Measurements from ENCODE around the gene SUMO4.

DNA sequence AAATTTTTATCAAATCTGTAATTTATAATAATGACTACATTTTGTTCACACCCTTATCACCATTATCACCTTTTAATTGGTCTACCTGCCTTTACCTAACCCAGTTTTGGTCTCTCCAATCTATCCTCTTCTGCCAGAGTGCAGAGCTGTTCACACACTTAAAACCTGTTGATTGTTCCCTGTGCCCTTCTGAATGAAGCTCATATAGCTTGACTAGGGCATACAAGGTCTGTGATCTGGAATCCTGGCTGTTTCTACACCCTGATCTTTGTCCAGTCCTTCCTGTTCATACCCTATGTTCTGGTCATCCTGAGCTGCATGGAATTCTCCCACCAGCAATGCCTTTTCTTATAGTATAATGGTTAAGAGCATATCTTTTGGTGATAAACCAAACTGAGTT lies 28.9 kb upstream of the SUMO4 start:
- TF ChIP-seq, protein P1, sequence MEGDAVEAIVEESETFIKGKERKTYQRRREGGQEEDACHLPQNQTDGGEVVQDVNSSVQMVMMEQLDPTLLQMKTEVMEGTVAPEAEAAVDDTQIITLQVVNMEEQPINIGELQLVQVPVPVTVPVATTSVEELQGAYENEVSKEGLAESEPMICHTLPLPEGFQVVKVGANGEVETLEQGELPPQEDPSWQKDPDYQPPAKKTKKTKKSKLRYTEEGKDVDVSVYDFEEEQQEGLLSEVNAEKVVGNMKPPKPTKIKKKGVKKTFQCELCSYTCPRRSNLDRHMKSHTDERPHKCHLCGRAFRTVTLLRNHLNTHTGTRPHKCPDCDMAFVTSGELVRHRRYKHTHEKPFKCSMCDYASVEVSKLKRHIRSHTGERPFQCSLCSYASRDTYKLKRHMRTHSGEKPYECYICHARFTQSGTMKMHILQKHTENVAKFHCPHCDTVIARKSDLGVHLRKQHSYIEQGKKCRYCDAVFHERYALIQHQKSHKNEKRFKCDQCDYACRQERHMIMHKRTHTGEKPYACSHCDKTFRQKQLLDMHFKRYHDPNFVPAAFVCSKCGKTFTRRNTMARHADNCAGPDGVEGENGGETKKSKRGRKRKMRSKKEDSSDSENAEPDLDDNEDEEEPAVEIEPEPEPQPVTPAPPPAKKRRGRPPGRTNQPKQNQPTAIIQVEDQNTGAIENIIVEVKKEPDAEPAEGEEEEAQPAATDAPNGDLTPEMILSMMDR (IDR thresholded peaks at IDR 0.05): no peak
- TF ChIP-seq POLR2A (IDR thresholded peaks at IDR 0.05): no peak

Data from sigmoid colon (tissue), 3 donors.